Testis (tissue), 2 donors: ENCODE results near the gene AXIN1.

ENCODE experiments used
- CTCF ChIP-seq, 3 experiments: fragments of 450-650 bp in 2 of 3; fragments of 200-600 bp in 1 of 3; sonication (generic) in 1 of 3; IDR thresholded peaks; one replicate each; pipeline ENCODE4 v1.5.1; 2016 to 2019; ENCODE audit warnings: antibody characterized with exemption in 3 of 3, mild to moderate bottlenecking in 2 of 3, moderate library complexity in 1 of 3
- POLR2A ChIP-seq: fragments of 450-650 bp; IDR thresholded peaks from one replicate; pipeline ENCODE4 v1.6.1; 2017; ENCODE audit warnings: antibody characterized with exemption, mild to moderate bottlenecking, moderate library complexity

- TF ChIP-seq CTCF (IDR thresholded peaks at IDR 0.05), result no peak
- no peak for TF ChIP-seq POLR2A
Measured at GRCh38 chr16:282491-282890, 70.0 kb downstream of the AXIN1 start.
